Measurements from ENCODE around the gene DZIP1.

The DZIP1 gene

DNA sequence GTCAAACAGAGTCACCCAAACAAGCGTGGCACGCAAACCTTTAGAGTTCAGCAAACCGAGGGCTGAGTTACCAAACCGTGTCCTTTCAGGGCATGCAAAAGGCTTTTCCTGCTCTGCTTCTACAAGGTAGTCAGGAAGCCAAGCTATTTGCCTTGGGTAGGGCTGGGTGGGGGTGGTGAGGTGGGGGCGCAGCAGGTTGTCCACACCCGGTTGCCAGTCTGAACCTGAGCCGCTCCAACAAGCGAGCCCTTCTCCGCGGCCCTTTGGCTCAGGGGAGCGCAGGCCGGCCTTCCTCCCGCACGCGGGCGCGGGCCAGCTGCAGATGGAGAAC is 92.3 kb downstream of the DZIP1 start:
- no peak overlapping the region for H3K9ac ChIP-seq (ENCODE audit: low read length)
- no peak overlapping the region for H3K27ac ChIP-seq (ENCODE audit: low read length)
- H4K20me1 ChIP-seq (ENCODE audit: insufficient read depth, low read length) = no peaks in the 10 kb centered on the region
- H3K79me2 ChIP-seq (ENCODE audit: low read length) = no peaks in the 10 kb centered on the region
- H3K4me2 ChIP-seq (ENCODE audit: low read length) = no peak overlapping the region
- H3K9me3 ChIP-seq (ENCODE audit: insufficient read depth, low read length) = no peaks in the 10 kb centered on the region
- no peaks in the 10 kb centered on the region for H3K4me1 ChIP-seq (ENCODE audit: low read length)
- H3K27me3 ChIP-seq (ENCODE audit: low read depth, low read length) = peaks cover 21% of the 10 kb centered on the region
- no peak overlapping the region for H2AFZ ChIP-seq (ENCODE audit: low read depth, low read length)
- H3K36me3 ChIP-seq (replicated peaks; ENCODE audit: low read depth, low read length) = no peaks in the 10 kb centered on the region
- no peak overlapping the region for H3K4me3 ChIP-seq (ENCODE audit: low read length)
- TF ChIP-seq, protein P1, sequence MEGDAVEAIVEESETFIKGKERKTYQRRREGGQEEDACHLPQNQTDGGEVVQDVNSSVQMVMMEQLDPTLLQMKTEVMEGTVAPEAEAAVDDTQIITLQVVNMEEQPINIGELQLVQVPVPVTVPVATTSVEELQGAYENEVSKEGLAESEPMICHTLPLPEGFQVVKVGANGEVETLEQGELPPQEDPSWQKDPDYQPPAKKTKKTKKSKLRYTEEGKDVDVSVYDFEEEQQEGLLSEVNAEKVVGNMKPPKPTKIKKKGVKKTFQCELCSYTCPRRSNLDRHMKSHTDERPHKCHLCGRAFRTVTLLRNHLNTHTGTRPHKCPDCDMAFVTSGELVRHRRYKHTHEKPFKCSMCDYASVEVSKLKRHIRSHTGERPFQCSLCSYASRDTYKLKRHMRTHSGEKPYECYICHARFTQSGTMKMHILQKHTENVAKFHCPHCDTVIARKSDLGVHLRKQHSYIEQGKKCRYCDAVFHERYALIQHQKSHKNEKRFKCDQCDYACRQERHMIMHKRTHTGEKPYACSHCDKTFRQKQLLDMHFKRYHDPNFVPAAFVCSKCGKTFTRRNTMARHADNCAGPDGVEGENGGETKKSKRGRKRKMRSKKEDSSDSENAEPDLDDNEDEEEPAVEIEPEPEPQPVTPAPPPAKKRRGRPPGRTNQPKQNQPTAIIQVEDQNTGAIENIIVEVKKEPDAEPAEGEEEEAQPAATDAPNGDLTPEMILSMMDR (IDR thresholded peaks at IDR 0.05; ENCODE audit: low read depth, low read length) = no peak
- TF ChIP-seq EZH2phosphoT487 (IDR thresholded peaks at IDR 0.05; ENCODE audit: low read depth) = no peak

DNA sequence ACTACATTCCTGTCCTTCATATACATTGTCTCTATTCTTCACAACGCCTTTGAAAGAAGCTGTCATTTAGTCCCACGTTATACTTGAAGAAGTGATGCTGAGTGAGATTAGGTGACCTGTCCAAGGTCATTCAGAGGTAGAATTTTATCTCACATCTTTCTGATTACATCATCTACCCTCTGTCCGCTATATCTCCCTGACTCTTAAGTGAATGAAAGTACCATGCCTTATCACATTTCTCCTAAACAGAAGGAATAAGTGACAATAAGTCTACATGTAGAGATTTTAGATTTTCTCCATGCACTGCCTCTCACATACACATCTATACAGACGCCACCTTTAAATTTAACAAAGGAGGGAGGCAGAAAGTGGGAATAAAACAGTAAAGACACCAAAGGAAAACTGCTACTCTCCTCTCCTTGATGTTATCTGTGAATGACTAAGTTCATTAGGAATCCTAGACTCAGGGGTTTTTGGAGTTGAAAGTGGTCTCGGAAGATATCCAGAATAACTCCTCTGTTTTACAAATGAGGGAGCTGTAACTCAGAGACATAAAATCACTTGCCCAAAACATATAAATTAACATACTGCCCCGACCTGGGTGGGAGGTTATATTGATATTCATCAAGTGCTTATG is 96.9 kb downstream of the DZIP1 start:
- Histone ChIP-seq H3K27me3 (ENCODE audit: low read depth, low read length) (peaks cover 31% of the 10 kb centered on the region), H3K4me2 (ENCODE audit: low read length) (no peak overlapping the region), H3K4me1 (ENCODE audit: low read length) (peaks cover 4% of the 10 kb centered on the region; the same call in 1 of the 2 replicates), H4K20me1 (ENCODE audit: insufficient read depth, low read length) (no peaks in the 10 kb centered on the region), H2AFZ (ENCODE audit: low read depth, low read length) (no peak overlapping the region), H3K36me3 (replicated peaks; ENCODE audit: low read depth, low read length) (no peaks in the 10 kb centered on the region), H3K79me2 (ENCODE audit: low read length) (no peaks in the 10 kb centered on the region), H3K4me3 (ENCODE audit: low read length) (no peak overlapping the region), H3K9me3 (ENCODE audit: insufficient read depth, low read length) (no peaks in the 10 kb centered on the region), H3K27ac (ENCODE audit: low read length) (no peak overlapping the region), H3K9ac (ENCODE audit: low read length) (no peak overlapping the region)
- no peak for TF ChIP-seq EZH2phosphoT487 (IDR thresholded peaks at IDR 0.05; ENCODE audit: low read depth)
- TF ChIP-seq, protein P1 (IDR thresholded peaks at IDR 0.05; ENCODE audit: low read depth, low read length) = no peak

DNA sequence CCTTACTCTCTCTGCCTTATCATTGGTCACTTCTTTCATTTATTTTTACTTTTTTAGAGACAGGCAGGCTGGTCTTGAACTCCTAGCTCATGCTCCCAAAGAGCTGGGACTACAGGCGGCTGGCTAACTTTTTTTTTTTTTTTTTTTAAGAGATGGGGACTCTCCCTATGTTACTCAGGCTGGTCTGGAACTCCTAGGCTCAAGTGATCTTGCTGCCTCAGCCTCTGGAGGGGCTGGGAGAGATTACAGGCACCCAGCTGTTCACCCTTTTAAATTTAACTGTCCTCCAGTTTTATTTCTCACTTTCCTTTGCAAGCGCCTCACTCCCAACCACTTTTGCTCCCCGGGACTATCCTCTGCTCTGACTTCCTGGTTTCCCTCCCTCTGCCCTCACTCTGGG is 97.6 kb downstream of the DZIP1 start:
- H3K36me3 ChIP-seq (replicated peaks; ENCODE audit: low read depth, low read length) = no peaks in the 10 kb centered on the region
- no peak overlapping the region for H3K4me2 ChIP-seq (ENCODE audit: low read length)
- H3K27me3 ChIP-seq (ENCODE audit: low read depth, low read length) = peaks cover 31% of the 10 kb centered on the region
- TF ChIP-seq, protein P1 (IDR thresholded peaks at IDR 0.05; ENCODE audit: low read depth, low read length) = no peak
- TF ChIP-seq EZH2phosphoT487 (IDR thresholded peaks at IDR 0.05; ENCODE audit: low read depth) = no peak
- no peak overlapping the region for H2AFZ ChIP-seq (ENCODE audit: low read depth, low read length)
- H3K79me2 ChIP-seq (ENCODE audit: low read length) = no peaks in the 10 kb centered on the region
- H3K27ac ChIP-seq (ENCODE audit: low read length) = no peak overlapping the region
- no peaks in the 10 kb centered on the region for H4K20me1 ChIP-seq (ENCODE audit: insufficient read depth, low read length)
- no peaks in the 10 kb centered on the region for H3K9me3 ChIP-seq (ENCODE audit: insufficient read depth, low read length)
- H3K4me3 ChIP-seq (ENCODE audit: low read length) = no peak overlapping the region
- peaks cover 4% of the 10 kb centered on the region; the same call in 1 of the 2 replicates for H3K4me1 ChIP-seq (ENCODE audit: low read length)
- no peak overlapping the region for H3K9ac ChIP-seq (ENCODE audit: low read length)

- Histone ChIP-seq H3K27ac (ENCODE audit: low read length) (no peak overlapping the region), H3K9me3 (ENCODE audit: insufficient read depth, low read length) (no peaks in the 10 kb centered on the region), H3K9ac (ENCODE audit: low read length) (no peak overlapping the region), H4K20me1 (ENCODE audit: insufficient read depth, low read length) (no peaks in the 10 kb centered on the region), H3K4me2 (ENCODE audit: low read length) (no peak overlapping the region), H3K79me2 (ENCODE audit: low read length) (no peaks in the 10 kb centered on the region), H3K36me3 (replicated peaks; ENCODE audit: low read depth, low read length) (no peaks in the 10 kb centered on the region), H3K27me3 (ENCODE audit: low read depth, low read length) (peaks cover 25% of the 10 kb centered on the region), H3K4me3 (ENCODE audit: low read length) (no peak overlapping the region), H3K4me1 (ENCODE audit: low read length) (peaks cover 4% of the 10 kb centered on the region; the same call in 1 of the 2 replicates), H2AFZ (ENCODE audit: low read depth, low read length) (no peak overlapping the region)
- TF ChIP-seq, protein P1 (IDR thresholded peaks at IDR 0.05; ENCODE audit: low read depth, low read length) = no peak
- TF ChIP-seq EZH2phosphoT487 (IDR thresholded peaks at IDR 0.05; ENCODE audit: low read depth) = no peak
Measured at GRCh38 chr13:95544293-95544692, 100.2 kb downstream of the DZIP1 start.
